CD4-positive, alpha-beta T cell treated with Interleukin-2 at 100 ng/mL for 4 hours (primary cell): ENCODE measurements around the gene SOD1.
A peak's percentile ranks its signal among the peaks of the same experiment; 100 is the strongest.
"Not testable (repeated sequence)": the region's sequence is repeated elsewhere in the genome, so short reads cannot be mapped to it uniquely, and the experiment has no call there.

ENCODE experiments used
- DNase-seq: peaks from one replicate; pipeline ENCODE4 v3.0.0-alpha.2; 2020; ENCODE audit warnings: low spot score

Gene SOD1

DNA sequence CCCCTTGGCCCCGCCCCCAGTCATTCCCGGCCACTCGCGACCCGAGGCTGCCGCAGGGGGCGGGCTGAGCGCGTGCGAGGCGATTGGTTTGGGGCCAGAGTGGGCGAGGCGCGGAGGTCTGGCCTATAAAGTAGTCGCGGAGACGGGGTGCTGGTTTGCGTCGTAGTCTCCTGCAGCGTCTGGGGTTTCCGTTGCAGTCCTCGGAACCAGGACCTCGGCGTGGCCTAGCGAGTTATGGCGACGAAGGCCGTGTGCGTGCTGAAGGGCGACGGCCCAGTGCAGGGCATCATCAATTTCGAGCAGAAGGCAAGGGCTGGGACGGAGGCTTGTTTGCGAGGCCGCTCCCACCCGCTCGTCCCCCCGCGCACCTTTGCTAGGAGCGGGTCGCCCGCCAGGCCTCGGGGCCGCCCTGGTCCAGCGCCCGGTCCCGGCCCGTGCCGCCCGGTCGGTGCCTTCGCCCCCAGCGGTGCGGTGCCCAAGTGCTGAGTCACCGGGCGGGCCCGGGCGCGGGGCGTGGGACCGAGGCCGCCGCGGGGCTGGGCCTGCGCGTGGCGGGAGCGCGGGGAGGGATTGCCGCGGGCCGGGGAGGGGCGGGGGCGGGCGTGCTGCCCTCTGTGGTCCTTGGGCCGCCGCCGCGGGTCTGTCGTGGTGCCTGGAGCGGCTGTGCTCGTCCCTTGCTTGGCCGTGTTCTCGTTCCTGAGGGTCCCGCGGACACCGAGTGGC lies at the start of gene SOD1:
TSS of gene SOD1 (plus strand) at position 158 of the 723 bp plus-strand sequence. CDS start at position 235, 77 bp downstream.
- peak; percentile 96 for DNase-seq

DNA sequence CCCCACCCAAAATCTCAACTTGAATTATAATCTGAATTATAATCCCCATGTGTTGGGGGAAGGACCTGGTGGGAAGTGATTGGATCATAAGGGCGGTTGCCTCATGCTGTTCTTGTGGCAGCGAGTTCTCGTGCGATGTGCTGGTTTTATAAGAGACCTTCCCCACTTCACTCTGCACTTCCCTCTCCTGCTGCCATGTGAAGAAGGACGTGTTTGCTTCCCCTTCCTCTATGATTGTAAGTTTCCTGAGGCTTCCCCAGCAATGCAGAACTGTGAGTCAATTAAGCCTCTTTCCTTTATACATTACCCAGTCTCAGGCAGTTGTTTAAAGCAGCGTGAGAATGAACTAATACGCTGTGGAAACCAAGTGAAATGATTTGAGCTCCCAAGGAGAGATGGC lies 48.0 kb upstream of the SOD1 start:
- DNase-seq = no peak

DNA sequence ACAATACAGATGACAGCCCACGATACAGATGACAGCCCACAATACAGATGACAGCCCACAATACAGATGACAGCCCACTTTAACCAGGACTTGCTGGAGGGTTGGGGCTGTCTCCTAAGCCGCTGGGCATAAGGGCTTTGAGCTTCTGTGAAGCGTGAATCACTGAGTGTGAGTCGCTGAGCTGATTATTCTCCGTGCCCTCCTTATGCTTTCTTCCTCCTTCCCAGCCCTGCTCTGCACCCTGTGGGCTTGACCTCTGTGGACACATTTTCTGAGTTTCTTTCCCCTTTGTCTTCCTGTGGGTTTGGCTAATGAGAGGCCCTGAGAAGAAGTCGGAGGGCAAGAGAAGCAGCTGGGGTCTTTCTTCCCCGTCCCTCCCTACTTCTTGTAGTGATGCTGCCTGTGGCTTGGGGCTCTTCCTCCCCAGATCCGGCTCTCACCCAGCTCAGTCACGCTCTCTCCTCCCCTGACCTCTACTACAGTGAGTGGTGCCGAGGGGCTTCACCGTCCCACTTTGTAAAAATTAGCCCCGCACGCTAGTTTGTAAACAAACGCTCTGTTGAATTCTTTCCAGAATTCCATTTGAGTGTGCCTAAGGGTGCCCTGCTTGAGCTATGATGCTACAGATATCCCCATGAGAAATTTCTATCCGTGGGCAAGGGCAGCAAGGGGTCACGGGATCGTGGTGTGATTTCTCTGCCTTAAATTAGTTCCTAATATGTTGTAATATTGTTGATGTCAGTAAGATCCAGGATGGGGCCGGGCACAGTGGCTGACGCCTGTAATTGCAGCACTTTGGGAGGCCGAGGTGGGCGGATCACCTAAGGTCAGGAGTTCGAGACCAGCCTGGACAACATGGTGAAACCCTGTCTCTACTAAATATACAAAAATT lies 46.4 kb upstream of the SOD1 start:
- DNase-seq = no peak

DNA sequence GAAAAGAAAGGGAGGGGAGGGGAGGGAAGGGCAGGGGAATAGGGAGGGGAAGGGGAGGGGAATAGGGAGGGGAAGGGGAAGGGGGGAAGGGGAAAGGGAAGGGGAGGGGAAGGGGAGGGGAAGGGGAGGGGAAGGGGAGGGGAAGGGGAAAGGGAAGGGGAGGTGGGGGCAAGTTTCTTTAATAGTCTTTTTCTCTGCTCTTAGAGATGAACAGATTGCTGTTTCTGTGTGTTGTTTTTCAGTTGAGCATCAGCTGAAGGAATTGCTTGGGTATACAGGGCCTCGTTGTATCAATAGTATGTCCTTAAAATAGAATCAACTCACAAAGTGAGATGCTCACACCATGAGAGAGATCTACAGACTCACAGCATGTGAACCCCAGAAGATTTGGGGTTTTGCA lies 44.8 kb upstream of the SOD1 start:
- no peak for DNase-seq

DNA sequence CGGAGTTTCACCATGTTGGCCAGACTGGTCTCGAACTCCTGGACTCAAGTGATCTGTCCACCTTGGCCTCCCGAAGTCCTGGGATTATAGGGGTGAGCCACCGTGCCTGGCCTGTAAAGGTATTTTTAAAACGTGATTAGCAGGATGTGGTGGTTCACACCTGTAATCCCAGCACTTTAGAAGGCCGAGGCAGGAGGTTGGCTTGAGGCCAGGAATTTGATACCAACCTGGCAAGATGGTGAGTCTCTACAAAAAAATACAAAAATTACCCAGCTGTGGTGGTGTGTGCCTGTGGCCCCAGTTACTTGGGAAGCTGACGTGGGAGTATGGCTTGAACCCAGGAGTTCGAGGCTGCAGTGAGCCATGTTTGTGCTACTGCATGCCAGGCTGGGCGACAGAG lies 43.3 kb upstream of the SOD1 start:
- no peak for DNase-seq

DNA sequence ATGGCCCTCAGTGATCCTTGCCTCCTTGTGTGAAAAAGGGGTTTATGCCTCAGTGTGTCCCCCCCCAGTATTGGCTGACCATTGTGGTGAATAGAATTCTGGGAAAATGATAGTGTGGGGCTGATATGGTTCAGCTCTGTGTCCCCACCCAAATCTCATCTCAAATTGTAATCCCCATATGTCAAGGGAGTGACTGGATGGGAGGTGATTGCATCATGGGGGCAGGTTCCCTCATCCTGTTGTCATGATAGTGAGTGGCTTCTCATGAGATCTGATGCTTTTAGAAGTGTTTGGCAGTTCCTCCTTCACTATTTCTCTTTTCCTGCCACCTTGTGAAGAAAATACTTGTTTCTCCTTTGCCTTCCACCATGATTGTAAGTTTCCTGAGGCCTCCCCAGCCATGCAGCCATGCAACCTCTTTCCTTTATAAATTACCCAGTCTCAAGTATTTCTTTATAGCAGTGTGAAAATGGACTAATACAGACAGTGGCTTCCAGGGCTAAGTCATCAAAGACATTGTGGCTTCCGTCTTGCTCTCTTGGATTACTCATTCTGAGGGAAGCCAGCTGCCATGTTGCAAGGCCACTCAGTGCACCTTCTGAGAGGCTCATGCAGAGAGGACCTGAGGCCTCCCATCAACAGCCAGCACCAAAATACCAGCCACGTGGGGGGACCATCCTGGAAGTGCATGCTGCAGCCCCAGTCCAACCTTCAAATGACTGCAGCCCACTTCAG lies 40.6 kb upstream of the SOD1 start:
- DNase-seq = no peak

DNA sequence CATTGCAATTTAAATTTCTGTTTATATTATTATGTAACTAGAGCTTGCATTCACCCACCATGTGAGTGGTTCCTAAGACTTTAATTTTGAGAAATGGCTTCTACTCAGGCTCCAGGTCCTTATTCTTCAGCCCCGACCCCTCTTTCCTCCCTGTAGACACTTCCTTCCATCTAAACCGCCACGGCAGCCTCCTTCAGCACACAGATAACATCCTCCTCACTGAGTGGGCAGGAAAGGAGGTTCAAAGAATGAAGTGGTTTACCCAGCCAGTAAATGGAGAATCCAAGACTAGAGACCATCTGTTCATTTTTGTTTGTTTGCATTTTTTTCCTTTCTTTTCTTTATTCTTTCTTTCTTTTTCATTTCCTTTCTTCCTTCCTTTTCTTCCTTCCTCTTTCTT lies 37.1 kb upstream of the SOD1 start:
- DNase-seq = no peak

DNA sequence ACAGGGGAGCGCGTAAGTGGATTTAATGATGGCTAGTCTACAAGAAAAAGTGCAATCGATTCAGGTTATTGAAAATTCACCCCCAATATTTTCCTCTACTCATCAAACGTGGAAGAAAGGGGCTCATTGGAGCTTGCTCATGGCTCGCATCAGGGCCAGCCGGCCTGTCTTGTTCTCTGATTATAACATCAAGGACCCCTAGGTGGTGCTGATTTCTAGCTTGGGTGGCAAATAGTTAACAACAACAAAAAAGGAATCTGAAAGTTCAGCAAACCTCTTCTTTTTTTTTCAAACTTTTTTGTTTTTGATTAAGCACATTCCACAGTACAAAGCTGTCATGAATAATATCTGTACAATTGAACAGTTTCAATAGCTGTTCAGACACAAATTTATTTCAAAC lies 35.8 kb upstream of the SOD1 start:
- no peak for DNase-seq

DNA sequence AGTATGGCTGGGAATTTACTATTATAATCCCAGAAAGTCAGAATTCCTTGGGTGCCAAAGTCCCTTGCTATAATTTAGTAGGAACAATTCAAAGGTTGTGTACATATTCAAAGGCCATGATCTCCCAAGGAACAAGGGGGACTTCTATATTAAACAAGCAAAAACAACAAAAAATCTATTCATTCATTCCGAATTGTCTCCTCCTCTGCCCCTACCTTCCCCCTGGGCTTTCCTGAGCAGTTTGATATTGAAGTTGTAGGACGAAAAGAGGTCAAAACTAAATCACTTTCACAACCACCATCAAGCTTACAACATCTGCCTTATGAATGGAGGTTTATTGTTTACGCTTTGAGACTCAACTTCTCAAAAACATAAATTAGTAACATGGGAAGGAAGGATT lies 35.3 kb upstream of the SOD1 start:
- no peak for DNase-seq

DNA sequence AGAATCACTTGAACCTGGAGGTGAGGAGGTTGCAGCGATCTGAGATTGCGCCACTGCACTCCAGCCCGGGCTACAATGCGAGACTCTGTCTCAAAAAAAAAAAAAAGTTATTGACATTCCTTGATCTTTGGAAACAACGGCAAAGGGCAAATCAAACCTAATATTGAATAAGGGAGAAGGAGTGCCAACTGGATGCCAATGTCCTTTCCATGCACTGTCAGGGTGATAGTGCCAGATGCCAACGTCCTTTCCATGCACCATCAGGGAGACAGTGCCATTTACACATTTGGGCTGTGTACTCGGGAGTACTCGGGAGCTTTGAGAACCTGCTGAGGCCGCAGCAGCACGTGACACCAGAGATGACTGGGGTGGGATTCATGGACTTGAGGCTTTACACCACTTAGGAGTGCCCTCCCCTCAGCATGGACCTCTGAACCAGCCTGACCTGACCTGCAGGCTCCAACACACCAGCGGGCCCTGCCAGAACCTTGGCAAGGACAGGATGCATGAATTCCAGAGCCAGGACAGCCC lies 34.5 kb upstream of the SOD1 start:
- no peak for DNase-seq

DNA sequence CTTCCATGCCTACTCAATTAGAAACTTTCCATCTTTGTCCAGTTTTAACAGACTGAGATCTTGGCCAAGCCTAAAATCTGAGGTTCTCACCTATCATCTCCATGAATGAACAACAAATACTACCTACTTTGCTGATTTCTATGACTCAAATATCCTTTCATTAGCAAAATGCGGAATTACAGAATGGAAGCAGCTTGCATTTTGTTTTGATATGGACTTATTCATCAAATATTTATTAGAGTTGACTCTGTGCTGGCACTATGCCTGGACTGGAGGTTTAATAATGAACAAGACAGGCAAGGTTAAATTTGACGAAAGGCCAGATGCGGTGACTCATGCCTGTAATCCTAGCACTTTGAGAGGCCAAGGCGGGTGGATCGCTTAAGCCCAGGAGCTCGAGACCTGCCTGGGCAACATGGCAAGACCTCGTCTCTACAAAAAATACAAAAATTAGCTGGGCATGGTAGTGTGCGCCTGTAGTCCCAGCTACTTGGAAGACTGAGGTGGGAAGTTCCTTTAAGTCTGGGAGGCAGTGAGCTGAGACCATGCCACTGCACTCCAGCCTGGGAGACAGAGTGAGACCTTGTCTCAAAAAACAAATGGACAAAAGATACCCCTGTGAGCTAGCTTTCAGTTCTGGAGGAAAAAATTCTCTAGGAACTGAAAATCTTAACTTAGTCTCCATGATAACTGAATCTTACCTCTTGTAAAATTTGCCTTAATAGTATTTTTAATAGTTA lies 29.4 kb upstream of the SOD1 start:
- DNase-seq = no peak

DNA sequence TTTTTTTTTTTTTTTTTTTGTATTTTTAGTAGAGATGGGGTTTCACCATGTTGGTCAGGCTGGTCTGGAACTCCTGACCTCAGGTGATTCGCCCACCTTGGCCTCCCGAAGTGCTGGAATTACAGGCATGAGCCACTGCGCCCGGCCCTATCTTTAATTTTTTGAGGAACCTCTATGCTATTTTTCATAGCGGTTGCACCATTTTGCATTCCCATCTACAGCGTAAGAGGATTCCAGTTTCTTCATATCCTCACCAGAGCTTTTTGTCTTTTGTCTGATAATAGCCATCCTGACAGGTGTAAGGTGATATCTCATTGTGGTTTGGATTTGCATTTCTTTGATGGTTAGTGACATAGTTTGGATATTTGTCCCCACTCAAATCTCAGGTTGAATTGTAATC lies 27.6 kb upstream of the SOD1 start:
- not testable (repeated sequence) for DNase-seq

DNA sequence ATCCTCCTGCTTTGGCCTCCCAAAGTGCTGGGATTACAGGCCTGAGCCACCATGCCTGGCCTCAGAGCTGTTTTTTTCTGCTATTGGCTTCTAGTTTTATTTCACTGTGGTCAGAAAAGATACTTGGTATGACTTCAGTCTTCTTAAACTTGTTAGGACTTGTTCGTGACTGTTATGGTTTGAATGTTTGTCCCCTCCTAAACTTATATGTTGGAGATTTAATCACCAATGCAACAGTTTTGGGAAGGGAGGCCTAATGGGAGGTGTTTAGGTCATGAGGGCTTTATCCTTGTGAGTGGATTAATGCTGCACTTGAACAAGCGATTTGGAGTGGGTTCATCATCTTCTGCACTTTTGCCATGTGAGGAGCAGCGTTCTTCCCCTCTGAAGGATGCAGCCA lies 24.5 kb upstream of the SOD1 start:
- no peak for DNase-seq

DNA sequence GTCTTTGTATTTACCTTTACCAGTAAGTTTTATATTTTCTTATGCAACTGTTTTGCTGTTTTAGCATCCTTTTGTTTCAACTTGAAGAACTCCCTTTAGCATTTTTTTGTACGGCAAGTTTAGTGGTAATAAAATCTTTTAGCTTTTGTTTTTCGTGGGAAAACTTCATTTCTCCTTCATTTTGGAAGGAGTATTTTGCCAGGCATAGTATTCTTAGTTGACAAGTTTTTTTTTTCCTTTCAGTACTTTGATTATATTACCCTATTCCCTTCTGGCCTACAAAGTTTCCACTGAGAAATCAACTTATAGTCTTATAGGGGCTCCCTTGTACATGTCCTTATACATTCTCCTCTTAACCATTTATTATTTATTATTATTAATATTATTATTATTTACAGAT lies 22.6 kb upstream of the SOD1 start:
- DNase-seq = no peak

DNA sequence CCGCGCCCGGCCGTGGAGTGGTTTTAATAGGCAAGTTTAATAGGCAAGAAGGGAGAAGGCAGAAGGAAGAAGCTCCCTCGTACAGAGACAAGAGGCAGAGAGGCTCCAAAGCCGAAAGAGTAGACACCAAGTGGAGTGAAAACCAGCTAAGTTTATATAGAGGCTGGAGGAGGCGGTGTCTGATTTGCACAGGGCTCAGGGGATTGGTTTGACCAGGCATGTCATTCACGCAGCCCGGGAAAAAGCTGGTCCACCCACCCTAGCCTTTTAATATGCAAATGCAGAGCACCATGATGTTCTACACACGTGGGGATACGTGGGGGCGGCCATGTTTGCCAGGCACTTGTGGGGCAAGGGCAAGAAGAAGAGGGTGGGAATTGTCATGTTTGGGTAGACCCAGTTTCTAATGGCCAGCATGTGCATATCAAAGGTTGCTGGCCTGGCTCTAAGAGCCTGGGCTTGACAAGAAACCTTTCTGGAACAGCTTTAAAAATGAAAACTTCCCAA lies 18.0 kb upstream of the SOD1 start:
- DNase-seq = no peak

DNA sequence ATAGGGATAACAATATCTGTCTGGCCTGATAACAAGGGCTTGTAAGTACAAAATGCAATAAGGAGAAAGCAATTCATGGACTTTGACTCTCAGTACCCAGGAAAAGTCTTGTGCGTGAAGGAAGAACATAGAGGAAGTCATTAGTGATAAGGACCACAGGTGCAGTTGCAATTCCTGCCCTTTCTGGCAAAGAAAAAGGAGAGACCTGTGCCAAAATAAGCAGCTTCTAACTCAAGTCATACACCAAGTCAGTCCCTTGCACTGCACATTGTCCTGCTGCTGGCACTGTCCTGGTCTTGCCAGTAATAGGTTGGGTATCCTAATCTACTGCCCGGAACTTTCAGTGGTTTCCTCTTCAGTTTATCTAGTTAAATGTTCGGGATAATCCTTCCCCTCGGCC lies 14.8 kb upstream of the SOD1 start:
- DNase-seq = no peak

DNA sequence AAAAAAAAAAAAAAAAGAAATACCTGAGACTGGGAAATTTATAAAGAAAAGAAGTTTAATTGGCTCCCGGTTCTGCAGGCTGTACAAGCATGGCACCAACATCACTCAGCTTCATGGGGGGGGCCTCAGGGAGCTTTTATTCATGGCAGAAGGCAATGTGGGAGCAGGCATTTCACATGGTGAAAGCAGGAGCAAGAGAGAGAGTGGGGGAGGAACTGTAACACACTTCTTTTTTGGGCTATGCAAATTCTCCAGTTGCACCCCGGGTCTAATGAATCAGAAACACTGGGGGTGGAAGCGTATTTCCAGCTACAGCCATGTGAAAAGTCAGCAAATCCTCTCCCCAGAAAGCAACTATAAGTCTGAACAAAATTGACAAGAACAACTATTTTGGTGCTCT lies 11.8 kb upstream of the SOD1 start:
- DNase-seq = no peak

DNA sequence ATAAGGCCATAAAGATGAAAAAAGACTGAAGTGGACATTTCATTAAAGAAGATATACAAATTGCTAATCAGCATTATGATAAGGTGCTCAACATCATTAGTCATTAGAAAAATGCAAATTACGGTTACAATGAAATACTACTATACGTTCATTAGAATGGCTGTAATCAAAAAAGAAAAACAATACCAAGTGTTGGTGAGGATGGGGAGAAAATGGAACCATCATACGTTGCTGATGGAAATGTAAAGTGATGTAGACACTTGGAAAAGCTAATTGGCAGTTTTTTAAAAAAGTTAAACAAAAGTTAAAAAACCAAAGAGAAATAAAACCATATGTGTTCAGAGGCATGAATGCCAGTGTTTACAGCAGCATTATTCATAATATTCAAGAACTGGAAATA lies 8.6 kb upstream of the SOD1 start:
- DNase-seq = no peak

DNA sequence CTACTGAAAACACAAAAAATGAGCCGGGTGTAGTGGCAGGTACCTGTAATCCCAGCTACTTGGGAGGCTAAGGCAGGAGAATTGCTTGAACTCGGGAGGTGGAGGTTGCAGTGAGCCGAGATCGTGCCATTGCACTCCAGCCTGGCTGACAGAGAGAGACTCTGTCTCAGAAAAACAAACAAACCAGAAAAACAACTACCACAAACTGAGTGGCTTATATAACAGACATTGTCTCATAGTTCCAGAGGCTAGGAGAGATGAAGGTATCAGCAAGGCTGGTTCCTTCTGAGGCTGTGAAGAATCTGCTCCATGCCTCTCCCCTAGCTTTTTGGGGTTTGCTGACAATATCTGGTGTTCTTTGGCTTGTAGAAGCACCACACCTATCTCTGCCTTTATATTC lies 8.0 kb upstream of the SOD1 start:
- not testable (repeated sequence) for DNase-seq

DNA sequence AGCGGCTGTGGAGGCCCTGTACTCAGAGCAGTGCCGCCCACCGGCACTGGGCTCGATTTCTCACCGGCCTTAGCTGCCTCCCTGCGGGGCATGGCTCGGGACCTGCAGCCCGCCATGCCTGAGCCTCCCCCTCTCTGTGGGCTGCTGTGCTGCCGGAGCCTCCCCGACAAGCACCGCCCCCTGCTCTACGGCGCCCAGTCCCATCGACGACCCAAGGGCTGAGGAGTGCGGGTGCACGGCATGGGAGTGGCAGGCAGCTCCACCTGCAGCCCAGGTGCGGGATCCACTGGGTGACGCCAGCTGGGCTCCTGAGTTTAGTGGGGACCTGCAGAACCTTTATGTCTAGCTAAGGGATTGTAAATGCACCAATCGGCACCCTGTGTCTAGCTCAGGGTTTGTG lies 5.2 kb upstream of the SOD1 start:
- no peak for DNase-seq

DNA sequence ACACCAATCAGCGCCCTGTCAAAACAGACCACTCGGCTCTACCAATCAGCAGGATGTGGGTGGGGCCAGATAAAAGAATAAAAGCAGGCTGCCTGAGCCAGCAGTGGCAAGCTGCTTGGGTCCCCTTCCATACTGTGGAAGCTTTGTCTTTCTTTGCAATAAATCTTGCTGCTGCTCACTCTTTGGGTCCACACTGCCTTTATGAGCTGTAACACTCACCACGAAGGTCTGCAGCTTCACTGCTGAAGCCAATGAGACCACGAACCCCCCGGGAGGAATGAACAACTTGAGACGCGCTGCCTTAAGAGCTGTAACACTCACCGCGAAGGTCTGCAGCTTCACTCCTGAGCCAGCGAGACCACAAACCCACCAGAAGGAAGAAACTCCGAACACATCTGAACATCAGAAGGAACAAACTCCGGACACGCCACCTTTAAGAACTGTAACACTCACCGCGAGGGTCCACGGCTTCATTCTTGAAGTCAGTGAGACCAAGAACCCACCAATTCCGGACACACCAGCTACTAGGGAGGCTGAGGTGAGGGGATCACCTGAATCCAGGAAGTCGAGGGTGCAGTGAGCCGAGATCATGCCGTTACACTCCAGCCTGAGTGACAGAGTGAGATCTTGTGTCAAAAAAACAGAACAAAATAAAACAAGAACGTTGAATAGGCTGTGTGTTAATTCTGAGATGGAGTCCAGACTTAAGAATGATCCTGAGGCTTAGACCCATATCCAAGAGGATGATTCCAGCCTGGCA lies 4.5 kb upstream of the SOD1 start:
- DNase-seq = peak; percentile 23
